ENCODE results near the gene CYP2R1. TPM values are rescaled to one million over a fixed set of nuclear protein-coding genes. Genes with fewer than 3 reads are reported as not detected.
"Not testable (repeated sequence)": the region's sequence is repeated elsewhere in the genome, so short reads cannot be mapped to it uniquely, and the experiment has no call there.

Gene CYP2R1
- total RNA-seq, 2 experiments from 2014 or later = 9.9 to 10.0 TPM

- Mint-ChIP-seq H3K9me3 (no peaks in the 10 kb centered on the region), H3K4me1 (peaks cover 49% of the 10 kb centered on the region), H3K27me3 (no peaks in the 10 kb centered on the region), H3K27ac (peak overlapping the region; percentile 79), H3K36me3 (no peaks in the 10 kb centered on the region), H3K4me3 (peak overlapping the region; percentile 88)
- peak; percentile 75 for DNase-seq
These were observed 13.3 kb upstream of the CYP2R1 start for GRCh38 chr11:14905104-14906033.

- peak; percentile 79 for DNase-seq
- H3K9me3 Mint-ChIP-seq = no peaks in the 10 kb centered on the region
- no peaks in the 10 kb centered on the region for H3K36me3 Mint-ChIP-seq
These were observed 12.7 kb upstream of the CYP2R1 start for GRCh38 chr11:14904745-14905103.

GRCh38 chr11:14902650-14903350, 10.8 kb upstream of the CYP2R1 start:
- no peak overlapping the region for H3K4me3 Mint-ChIP-seq
- peaks cover 36% of the 10 kb centered on the region for H3K4me1 Mint-ChIP-seq
- no peak for DNase-seq
- no peaks in the 10 kb centered on the region for H3K9me3 Mint-ChIP-seq
- no peak overlapping the region for H3K27ac Mint-ChIP-seq
- H3K27me3 Mint-ChIP-seq = no peaks in the 10 kb centered on the region
- no peaks in the 10 kb centered on the region for H3K36me3 Mint-ChIP-seq

More at GRCh38 chr11:14904745-14905103, 12.7 kb upstream of the CYP2R1 start:
- Mint-ChIP-seq H3K4me3 (peak overlapping the region; percentile 88), H3K4me1 (peaks cover 49% of the 10 kb centered on the region), H3K27me3 (no peaks in the 10 kb centered on the region), H3K27ac (peak overlapping the region; percentile 79)

- Mint-ChIP-seq H3K27me3 (no peaks in the 10 kb centered on the region), H3K36me3 (peaks cover 5% of the 10 kb centered on the region), H3K9me3 (no peaks in the 10 kb centered on the region)
These were observed 6.9 kb upstream of the CYP2R1 start for GRCh38 chr11:14898906-14899305.

GRCh38 chr11:14898355-14898754, 6.3 kb upstream of the CYP2R1 start:
- no peak for DNase-seq
- H3K27me3 Mint-ChIP-seq = no peaks in the 10 kb centered on the region
- peaks cover 5% of the 10 kb centered on the region for H3K36me3 Mint-ChIP-seq
- peaks cover 22% of the 10 kb centered on the region for H3K4me1 Mint-ChIP-seq
- H3K9me3 Mint-ChIP-seq = no peaks in the 10 kb centered on the region
- H3K27ac Mint-ChIP-seq = no peak overlapping the region
- H3K4me3 Mint-ChIP-seq = no peak overlapping the region

More at GRCh38 chr11:14898906-14899305, 6.9 kb upstream of the CYP2R1 start:
- H3K4me3 Mint-ChIP-seq = no peak overlapping the region
- DNase-seq = no peak
- peaks cover 22% of the 10 kb centered on the region for H3K4me1 Mint-ChIP-seq
- H3K27ac Mint-ChIP-seq = no peak overlapping the region

GRCh38 chr11:14894657-14895598, 2.9 kb upstream of the CYP2R1 start:
- no peak overlapping the region for H3K4me3 Mint-ChIP-seq
- H3K27me3 Mint-ChIP-seq = no peaks in the 10 kb centered on the region
- H3K4me1 Mint-ChIP-seq = peaks cover 33% of the 10 kb centered on the region
- H3K27ac Mint-ChIP-seq = peak overlapping the region; percentile 65
- peaks cover 2% of the 10 kb centered on the region for H3K9me3 Mint-ChIP-seq
- DNase-seq = peak; percentile 42
- peaks cover 13% of the 10 kb centered on the region for H3K36me3 Mint-ChIP-seq

- Mint-ChIP-seq H3K4me1 (peaks cover 43% of the 10 kb centered on the region), H3K36me3 (peaks cover 21% of the 10 kb centered on the region), H3K27me3 (no peaks in the 10 kb centered on the region), H3K4me3 (peak overlapping the region; percentile 81), H3K27ac (peak overlapping the region; percentile 79), H3K9me3 (peaks cover 6% of the 10 kb centered on the region)
- DNase-seq = no peak
These were observed 546 bp upstream of the CYP2R1 start for GRCh38 chr11:14892577-14892976.

- H3K27me3 Mint-ChIP-seq = no peaks in the 10 kb centered on the region
- peaks cover 28% of the 10 kb centered on the region for H3K36me3 Mint-ChIP-seq
- DNase-seq = peak; percentile 89
- peak overlapping the region; percentile 97 for H3K27ac Mint-ChIP-seq
- H3K4me3 Mint-ChIP-seq = peak overlapping the region; percentile 84
- H3K4me1 Mint-ChIP-seq = peaks cover 51% of the 10 kb centered on the region
- H3K9me3 Mint-ChIP-seq = peaks cover 6% of the 10 kb centered on the region
These were observed 642 bp downstream of the CYP2R1 start for GRCh38 chr11:14891143-14892035.

GRCh38 chr11:14886513-14886912, 5.5 kb downstream of the CYP2R1 start:
- Mint-ChIP-seq H3K36me3 (peaks cover 42% of the 10 kb centered on the region), H3K27ac (no peak overlapping the region), H3K4me1 (peaks cover 35% of the 10 kb centered on the region), H3K4me3 (no peak overlapping the region), H3K9me3 (peaks cover 14% of the 10 kb centered on the region), H3K27me3 (no peaks in the 10 kb centered on the region)
- no peak for DNase-seq

GRCh38 chr11:14884667-14885273, 7.3 kb downstream of the CYP2R1 start:
- H3K27me3 Mint-ChIP-seq = no peaks in the 10 kb centered on the region
- H3K27ac Mint-ChIP-seq = peak overlapping the region; percentile 57
- no peak for DNase-seq
- peaks cover 26% of the 10 kb centered on the region for H3K4me1 Mint-ChIP-seq
- H3K36me3 Mint-ChIP-seq = peaks cover 50% of the 10 kb centered on the region
- H3K9me3 Mint-ChIP-seq = peaks cover 15% of the 10 kb centered on the region
- H3K4me3 Mint-ChIP-seq = no peak overlapping the region

- Mint-ChIP-seq H3K4me1 (peaks cover 22% of the 10 kb centered on the region), H3K36me3 (peaks cover 49% of the 10 kb centered on the region), H3K9me3 (peaks cover 11% of the 10 kb centered on the region)
- H3K27ac Mint-ChIP-seq, DNase-seq, H3K27me3 Mint-ChIP-seq, H3K4me3 Mint-ChIP-seq: not testable (repeated sequence)
These were observed 8.3 kb downstream of the CYP2R1 start for GRCh38 chr11:14883683-14884082.

- no peak for DNase-seq
- peaks cover 12% of the 10 kb centered on the region for H3K9me3 Mint-ChIP-seq
- no peak overlapping the region for H3K27ac Mint-ChIP-seq
- no peaks in the 10 kb centered on the region for H3K27me3 Mint-ChIP-seq
- peaks cover 22% of the 10 kb centered on the region for H3K4me1 Mint-ChIP-seq
- peaks cover 60% of the 10 kb centered on the region for H3K36me3 Mint-ChIP-seq
- H3K4me3 Mint-ChIP-seq = no peak overlapping the region
These were observed 9.8 kb downstream of the CYP2R1 start for GRCh38 chr11:14882196-14882595.

GRCh38 chr11:14881576-14882193, 10.3 kb downstream of the CYP2R1 start:
- Mint-ChIP-seq H3K36me3 (peaks cover 59% of the 10 kb centered on the region), H3K27ac (no peak overlapping the region), H3K4me1 (peaks cover 18% of the 10 kb centered on the region), H3K27me3 (no peaks in the 10 kb centered on the region), H3K4me3 (no peak overlapping the region), H3K9me3 (peaks cover 12% of the 10 kb centered on the region)
- no peak for DNase-seq

Measured in activated naive CD8-positive, alpha-beta T cell treated with anti-CD3 and anti-CD28 coated beads for 36 hours (primary cell).